Activated naive CD4-positive, alpha-beta T cell treated with Interleukin-2 at 50 U/mL for 16 hours (primary cell): ENCODE results near the gene ACAD8.

Source experiments
- DNase-seq: peaks from one replicate; pipeline ENCODE4 v3.0.0-alpha.2; 2020

ACAD8 gene

DNA sequence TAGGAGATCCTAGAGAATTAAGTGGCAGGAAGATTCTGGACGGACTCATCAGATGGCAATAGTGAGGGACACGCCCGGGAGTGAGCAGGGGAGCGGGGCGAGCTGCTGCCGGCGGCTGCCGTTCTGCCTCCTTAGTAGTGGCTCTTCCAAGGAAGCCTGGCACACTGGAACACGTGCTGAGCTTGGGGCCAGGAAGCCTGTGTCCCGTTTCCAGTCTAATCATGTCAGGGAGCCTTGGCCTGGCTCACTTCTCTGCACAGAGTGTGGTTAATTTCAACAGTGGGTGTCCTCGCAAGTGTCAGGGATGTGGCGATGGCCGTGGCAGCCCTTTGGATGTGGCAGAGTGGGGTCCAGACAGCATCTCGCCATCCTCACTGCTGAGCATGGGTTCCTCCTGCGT is 39.3 kb downstream of the ACAD8 start:
- DNase-seq = no peak

- DNase-seq = no peak
Measured at GRCh38 chr11:134293119-134294113, 40.0 kb downstream of the ACAD8 start.

- no peak for DNase-seq
Measured at GRCh38 chr11:134294664-134295063, 41.3 kb downstream of the ACAD8 start.

GRCh38 chr11:134312223-134312622 is 58.9 kb downstream of the ACAD8 start:
- DNase-seq = no peak

GRCh38 chr11:134312807-134313206 is 59.4 kb downstream of the ACAD8 start:
- no peak for DNase-seq

GRCh38 chr11:134313379-134313778 is 60.0 kb downstream of the ACAD8 start:
- DNase-seq = no peak

DNA sequence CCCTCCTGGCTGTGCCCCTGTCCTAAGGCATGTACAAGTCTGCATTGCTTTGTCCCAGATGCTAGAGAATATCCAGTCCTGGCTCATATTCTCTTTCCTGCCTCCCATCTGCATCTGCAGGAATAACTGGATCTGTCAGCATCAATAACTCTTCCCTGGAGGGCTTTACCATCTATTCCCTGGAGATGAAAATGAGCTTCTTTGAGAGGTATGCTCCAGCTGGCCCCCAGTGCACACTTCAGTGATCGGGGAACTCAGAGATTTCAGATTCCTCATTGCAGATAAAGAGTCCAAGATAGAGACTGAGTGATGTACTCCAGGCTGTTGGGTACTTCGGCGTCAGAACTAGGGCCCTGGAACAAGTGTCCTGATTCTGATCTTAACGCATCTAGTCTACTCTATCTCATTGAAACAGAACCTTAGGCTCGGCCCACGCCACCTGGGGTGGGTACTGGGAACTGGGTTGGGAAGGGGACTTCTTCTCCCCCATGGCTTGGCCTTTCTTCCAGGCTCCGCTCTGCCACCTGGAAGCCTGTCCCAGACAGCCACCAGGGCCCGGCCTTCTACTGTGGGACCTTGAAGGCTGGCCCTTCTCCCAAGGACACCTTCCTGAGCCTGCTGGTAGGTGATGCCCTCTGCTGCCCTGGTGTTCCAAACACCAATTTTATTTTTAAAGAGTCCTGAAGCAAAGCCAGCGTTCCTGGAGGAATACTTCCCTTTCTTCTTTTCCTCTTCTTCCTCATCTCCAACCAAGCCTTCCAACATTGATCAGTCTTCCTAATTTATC is 60.6 kb downstream of the ACAD8 start:
- no peak for DNase-seq
